ENCODE data around the gene LOC128125822.
"Not testable (repeated sequence)": the region's sequence is repeated elsewhere in the genome, so short reads cannot be mapped to it uniquely, and the experiment has no call there.

Gene LOC128125822

DNA sequence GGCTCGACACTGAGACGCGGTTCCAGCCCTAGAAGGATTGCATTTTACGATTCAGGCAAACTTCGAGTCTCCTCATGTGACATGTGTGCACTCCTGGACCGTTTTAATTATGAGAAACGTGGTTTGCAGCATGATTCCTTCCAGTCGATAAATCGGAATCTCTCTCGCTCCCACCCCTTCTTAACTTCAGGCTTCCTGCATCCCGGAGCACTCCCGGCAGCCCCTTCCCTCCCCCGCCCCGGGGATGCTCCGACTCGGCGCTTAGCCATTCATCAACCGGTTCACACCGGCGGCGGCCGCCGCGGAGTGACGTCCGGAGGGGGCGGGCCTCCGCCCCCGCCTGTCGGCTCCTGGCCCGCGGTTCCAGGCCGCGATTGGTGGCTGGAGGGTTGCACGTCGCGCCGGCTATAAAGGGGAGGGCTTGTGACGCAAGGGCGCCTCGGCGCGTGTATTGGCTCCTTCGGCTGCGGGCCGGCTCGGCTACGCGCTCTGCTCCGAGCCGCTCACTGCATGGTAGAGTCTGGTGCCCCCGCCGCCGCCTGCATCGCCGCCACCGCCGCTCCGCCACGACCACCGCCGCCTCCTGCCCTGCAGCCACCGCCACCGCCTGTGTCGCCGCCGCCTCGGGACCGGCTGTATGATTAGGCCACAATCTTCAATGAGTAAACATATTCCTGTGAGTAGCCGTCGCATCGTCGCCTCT, at the start of gene LOC128125822, which contains the start of gene PTP4A1:
Gene LOC128125822 (plus strand): TSS at position 437 of the 703 bp plus-strand sequence.
Gene PTP4A1 (plus strand): TSS at position 437 of the 703 bp plus-strand sequence. CDS start 4,401 bp downstream, outside the sequence.
- ATAC-seq: peak; percentile 96
- peak; percentile 96 for DNase-seq

- DNase-seq, ATAC-seq: not testable (repeated sequence)
These were observed 49.4 kb upstream of the LOC128125822 start for GRCh38 chr6:63522911-63523287.

- DNase-seq: no peak
- ATAC-seq: no peak
These were observed 48.6 kb upstream of the LOC128125822 start for GRCh38 chr6:63523630-63524029.

- DNase-seq: no peak
- no peak for ATAC-seq
These were observed 46.9 kb upstream of the LOC128125822 start for GRCh38 chr6:63525186-63525878.

- no peak for ATAC-seq
- DNase-seq: no peak
These were observed 45.3 kb upstream of the LOC128125822 start for GRCh38 chr6:63526931-63527330.

GRCh38 chr6:63527658-63528514, 44.4 kb upstream of the LOC128125822 start:
- DNase-seq (no peak), ATAC-seq (no peak)

DNA sequence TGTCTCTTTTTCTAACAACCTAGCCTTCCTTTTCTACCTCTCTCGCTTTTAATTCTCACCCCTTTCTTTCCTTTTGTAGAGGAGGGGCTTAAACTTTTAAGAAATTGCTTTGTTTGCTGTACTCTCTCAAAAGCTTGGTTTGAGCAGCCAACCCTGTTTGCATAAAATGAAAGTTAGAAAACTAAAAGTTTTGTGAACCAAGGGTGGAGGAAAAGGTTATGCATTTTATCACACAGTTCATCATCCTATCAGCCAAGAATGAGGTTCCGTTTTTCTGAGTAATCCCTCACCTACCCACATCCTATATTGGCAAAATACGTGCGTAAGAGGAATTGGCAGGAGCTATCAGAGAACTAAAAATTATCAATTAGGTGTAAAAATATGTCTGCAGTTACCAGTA, 42.8 kb upstream of the LOC128125822 start:
- ATAC-seq (peak; percentile 43), DNase-seq (no peak)

DNA sequence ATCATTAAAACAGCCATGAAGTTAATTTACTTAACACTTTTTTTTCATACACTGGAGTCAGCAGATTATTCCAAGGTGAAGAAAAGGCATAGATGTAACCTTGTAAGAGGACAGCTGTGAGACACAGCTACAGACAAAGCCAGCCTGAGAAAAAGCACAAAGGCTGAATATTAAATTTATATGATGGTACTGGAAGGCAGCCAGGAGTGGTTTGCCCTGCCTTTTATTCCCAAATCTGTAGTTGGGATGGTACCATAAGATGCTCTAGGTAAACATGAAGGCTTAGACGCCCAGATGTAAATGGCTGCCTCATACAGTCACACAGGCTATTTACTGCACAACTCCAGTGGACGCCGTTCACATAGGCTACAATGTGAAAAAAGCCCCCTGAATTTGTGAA, 42.1 kb upstream of the LOC128125822 start:
- no peak for ATAC-seq

GRCh38 chr6:63530991-63531390, 41.3 kb upstream of the LOC128125822 start:
- ATAC-seq (no peak), DNase-seq (no peak)

More for the DNA sequence above, 42.1 kb upstream of the LOC128125822 start:
- no peak for DNase-seq

- no peak for ATAC-seq
These were observed 39.3 kb upstream of the LOC128125822 start for GRCh38 chr6:63533026-63533425.

GRCh38 chr6:63533952-63534351, 38.3 kb upstream of the LOC128125822 start:
- DNase-seq (no peak), ATAC-seq (no peak)

More at GRCh38 chr6:63533026-63533425, 39.3 kb upstream of the LOC128125822 start:
- DNase-seq: no peak

GRCh38 chr6:63537201-63537958, 34.9 kb upstream of the LOC128125822 start:
- DNase-seq (no peak), ATAC-seq (no peak)

GRCh38 chr6:63537959-63538300, 34.4 kb upstream of the LOC128125822 start:
- DNase-seq (no peak), ATAC-seq (no peak)

DNA sequence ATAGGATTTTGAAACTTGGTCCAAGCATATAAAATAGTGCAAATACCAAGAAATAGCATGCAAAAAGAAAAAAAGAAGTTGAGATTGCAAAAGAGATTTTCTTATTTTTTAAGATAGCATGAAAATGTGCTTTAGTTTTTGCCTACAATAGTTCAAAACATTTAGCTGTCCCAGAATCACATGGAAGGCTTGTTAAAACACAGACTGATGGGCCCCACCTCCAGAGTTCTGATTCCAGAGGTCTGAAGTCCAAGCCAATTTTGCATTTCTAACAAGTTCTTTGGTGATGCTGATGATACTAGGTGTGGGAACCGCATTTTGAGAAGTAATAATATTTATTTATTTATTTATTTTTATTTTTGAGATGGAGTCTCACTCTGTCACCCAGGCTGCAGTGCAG, 33.7 kb upstream of the LOC128125822 start:
- ATAC-seq: no peak
- DNase-seq: no peak

GRCh38 chr6:63543001-63543400, 29.3 kb upstream of the LOC128125822 start:
- ATAC-seq (no peak), DNase-seq (no peak)

DNA sequence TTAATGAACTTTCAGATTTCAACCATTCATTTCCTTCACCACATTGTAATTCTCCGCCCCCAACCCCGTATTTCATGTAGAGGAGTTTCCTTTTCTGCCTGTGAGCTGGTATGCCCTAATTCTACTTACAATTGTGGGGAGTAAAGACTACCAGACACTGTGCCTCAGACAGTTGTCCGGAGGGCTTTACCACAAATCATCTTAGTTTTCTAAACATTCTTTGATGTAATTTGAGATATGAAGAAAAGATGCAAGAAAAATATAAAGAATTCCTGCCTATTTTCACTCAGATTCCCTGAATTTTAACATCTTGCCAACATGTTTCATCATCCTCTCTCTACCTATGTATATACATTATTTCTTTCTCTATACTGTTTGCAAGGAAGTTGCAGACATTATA, 28.3 kb upstream of the LOC128125822 start:
- DNase-seq: no peak
- no peak for ATAC-seq

- no peak for DNase-seq
- no peak for ATAC-seq
These were observed 26.0 kb upstream of the LOC128125822 start for GRCh38 chr6:63546236-63546635.

GRCh38 chr6:63546697-63547096, 25.6 kb upstream of the LOC128125822 start:
- no peak for DNase-seq
- no peak for ATAC-seq

GRCh38 chr6:63549076-63549475, 23.2 kb upstream of the LOC128125822 start:
- no peak for DNase-seq
- ATAC-seq: no peak

DNA sequence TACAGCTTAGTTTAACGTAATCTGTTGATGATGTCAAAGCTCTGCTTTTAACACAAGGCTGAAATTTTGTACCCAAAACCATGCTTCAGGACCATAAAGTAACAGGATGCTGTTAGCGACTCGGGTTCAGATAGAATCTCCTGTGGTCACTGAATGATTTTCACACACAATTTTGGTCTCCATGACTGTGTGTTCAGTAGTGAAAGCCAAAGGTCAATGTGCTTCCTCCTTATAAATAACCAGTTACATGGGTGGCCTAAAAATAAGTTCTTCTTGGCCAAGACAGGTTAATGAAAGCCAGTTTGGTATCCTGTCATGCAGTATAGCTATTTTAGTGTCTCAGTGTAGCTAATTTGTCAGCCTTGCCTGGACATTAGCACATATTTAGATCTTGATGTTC, 19.1 kb upstream of the LOC128125822 start:
- ATAC-seq (no peak), DNase-seq (no peak)

DNA sequence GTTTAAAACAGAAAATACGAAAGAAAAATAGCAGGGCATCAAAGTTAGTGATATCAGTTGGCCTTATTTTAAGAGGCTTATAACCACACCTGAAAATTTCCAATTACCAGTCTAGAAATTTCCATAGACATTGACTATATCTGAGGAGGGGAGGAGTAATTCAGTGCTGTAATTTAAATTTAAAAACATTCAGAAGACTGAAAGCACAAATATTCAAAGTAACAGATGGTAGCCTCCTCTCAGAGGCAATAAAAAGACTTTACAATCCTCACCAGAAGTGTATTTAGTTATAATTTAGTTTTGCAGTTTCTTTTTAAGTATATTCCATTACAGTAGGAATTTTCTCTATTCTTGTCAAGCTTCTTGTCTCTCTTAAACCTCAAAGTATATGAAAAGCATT, 18.4 kb upstream of the LOC128125822 start:
- DNase-seq (no peak), ATAC-seq (no peak)

GRCh38 chr6:63554782-63555181, 17.5 kb upstream of the LOC128125822 start:
- ATAC-seq: no peak
- DNase-seq: no peak

Measured in stimulated activated naive CD8-positive, alpha-beta T cell treated with anti-CD3 and anti-CD28 coated beads, Interleukin-15, Interleukin-2, amounts not matched to agents 100 U/mL and 50 U/mL, for 24 hours (primary cell).